Gastroesophageal sphincter (tissue), 4 donors: Measurements from ENCODE around the gene HERC2. TPM values are rescaled to one million over a fixed set of nuclear protein-coding genes. Genes with fewer than 3 reads are reported as not detected.

Experiments used
- ATAC-seq: fragments of 150-250 bp; one replicate; pipeline ENCODE4 v1.9.1; 2016; ENCODE audit warnings: mild to moderate bottlenecking, moderate library complexity
- H3K27ac ChIP-seq, 4 donors: fragments of 200-600 bp; sonication (generic) in 3 of 4; 1 replicate in 3 of 4; 2 replicates in 1 of 4; pipeline ENCODE4 v1.5.1; 2016 to 2019
- H3K27me3 ChIP-seq: fragments of 200-600 bp; sonication (generic); one replicate; pipeline ENCODE4 v1.5.1; 2019
- H3K36me3 ChIP-seq, 2 donors: fragments of 200-600 bp; sonication (generic); one replicate each; pipeline ENCODE4 v1.5.1; 2019; ENCODE audit warnings: control low read depth in 1 of 2
- H3K4me1 ChIP-seq, 3 donors: fragments of 200-600 bp; sonication (generic); 1 replicate in 2 of 3; 2 replicates in 1 of 3; pipeline ENCODE4 v1.5.1; 2016 to 2019; ENCODE audit warnings: control low read depth in 2 of 3
- H3K4me3 ChIP-seq, 2 donors: fragments of 200-600 bp; sonication (generic); one replicate each; pipeline ENCODE4 v1.5.1; 2019; ENCODE audit warnings: mild to moderate bottlenecking in 1 of 2, moderate library complexity in 1 of 2
- H3K9me3 ChIP-seq, 3 donors: fragments of 200-600 bp; sonication (generic); one replicate each; pipeline ENCODE4 v1.5.1; 2017 to 2019; ENCODE audit warnings: control low read depth in 2 of 3
- CTCF ChIP-seq, 4 experiments: fragments of 200-600 bp in 2 of 4; fragments of 450-650 bp in 2 of 4; sonication (generic) in 1 of 4; IDR thresholded peaks; one replicate each; pipeline ENCODE4 v1.5.1; 2017 to 2019; ENCODE audit warnings: antibody characterized with exemption in 4 of 4, mild to moderate bottlenecking in 2 of 4, moderate library complexity in 2 of 4
- EP300 ChIP-seq: sonication (generic); formaldehyde crosslinking; IDR thresholded peaks from one replicate; pipeline ENCODE4 v1.6.1; 2017; ENCODE audit warnings: antibody characterized with exemption, mild to moderate bottlenecking
- POLR2A ChIP-seq, 2 donors: fragments of 450-650 bp; IDR thresholded peaks; one replicate each; pipeline ENCODE4 v1.6.1; 2017; ENCODE audit warnings: antibody characterized with exemption in 2 of 2, mild to moderate bottlenecking in 2 of 2, moderate library complexity in 1 of 2
- POLR2AphosphoS5 ChIP-seq: sonication (generic); formaldehyde crosslinking; IDR thresholded peaks from one replicate; pipeline ENCODE4 v1.6.1; 2017; ENCODE audit warnings: antibody characterized with exemption
- WGBS, 2 donors: methylation state at CpG; one replicate each; pipeline ENCODE4 v1.1.5; 2018; ENCODE audit warnings: low coverage in 1 of 2; 5-methylcytosine and 5-hydroxymethylcytosine counted together
- total RNA-seq, 4 donors: library from RNA; depleted of rRNA; stranded (reverse); fragments of >200 nt; gene quantifications; one replicate each; pipeline ENCODE4 v1.1.0, GENCODE V29; 2016

The HERC2 gene
- total RNA-seq, 4 donors from 2014 or later = 38.6 to 94.6 (median 56.1) TPM

GRCh38 chr15:28094732-28095521 is 227.1 kb downstream of the HERC2 start:
- WGBS, 2 donors = 40% methylated on average over 1 of the region's 76 CpGs; no CpG with 5 or more reads in 1 of the 2 donors
- peaks cover 57% of the 10 kb centered on the region for H3K27me3 ChIP-seq
- peak overlapping the region in 3 of 4 donors; percentile 18 to 82 (median 75) for H3K27ac ChIP-seq
- no peaks in the 10 kb centered on the region for H3K36me3 ChIP-seq
- peak overlapping the region; percentile 36 to 61 for H3K4me3 ChIP-seq
- H3K9me3 ChIP-seq = peaks cover 0 to 18% (median 0%) of the 10 kb centered on the region in 3 donors
- TF ChIP-seq POLR2A (IDR thresholded peaks at IDR 0.05) (no peak), CTCF (IDR thresholded peaks at IDR 0.05) (no peak), POLR2AphosphoS5 (no peak), EP300 (no peak)
- H3K4me1 ChIP-seq = peaks cover 0 to 56% (median 14%) of the 10 kb centered on the region in 3 donors
- peak; percentile 4 for ATAC-seq

- Histone ChIP-seq H3K36me3 (no peaks in the 10 kb centered on the region), H3K9me3 (peaks cover 0 to 26% (median 0%) of the 10 kb centered on the region in 3 donors), H3K4me1 (peaks cover 0 to 48% (median 7%) of the 10 kb centered on the region in 3 donors), H3K27ac (no peak overlapping the region), H3K27me3 (peaks cover 49% of the 10 kb centered on the region), H3K4me3 (peak overlapping the region in 1 of 2 donors; percentile 61)
- WGBS, 2 donors = 62 to 64% methylated on average over 4 to 14 of the region's 20 CpGs
- ATAC-seq = no peak
- TF ChIP-seq POLR2AphosphoS5 (no peak), CTCF (IDR thresholded peaks at IDR 0.05) (no peak), POLR2A (IDR thresholded peaks at IDR 0.05) (no peak), EP300 (no peak)
Observed at GRCh38 chr15:28093752-28094535, 228.0 kb downstream of the HERC2 start.

GRCh38 chr15:28091313-28091712 is 230.7 kb downstream of the HERC2 start:
- H3K4me3 ChIP-seq = no peak overlapping the region
- WGBS, 2 donors = 91 to 92% methylated on average over 2 of the region's 2 CpGs
- H3K27me3 ChIP-seq = peaks cover 25% of the 10 kb centered on the region
- peaks cover 0 to 30% (median 0%) of the 10 kb centered on the region in 3 donors for H3K9me3 ChIP-seq
- H3K27ac ChIP-seq = no peak overlapping the region
- ATAC-seq = no peak
- no peak for TF ChIP-seq POLR2AphosphoS5
- no peak for TF ChIP-seq EP300
- no peak for TF ChIP-seq CTCF (IDR thresholded peaks at IDR 0.05)
- TF ChIP-seq POLR2A (IDR thresholded peaks at IDR 0.05) = no peak
- peaks cover 0 to 23% (median 4%) of the 10 kb centered on the region in 3 donors for H3K4me1 ChIP-seq
- H3K36me3 ChIP-seq = no peaks in the 10 kb centered on the region

GRCh38 chr15:28086175-28086703 is 235.7 kb downstream of the HERC2 start:
- WGBS, 2 donors = 38% methylated on average over 1 of the region's 2 CpGs; no CpG with 5 or more reads in 1 of the 2 donors
- Histone ChIP-seq H3K4me3 (no peak overlapping the region), H3K36me3 (no peaks in the 10 kb centered on the region), H3K9me3 (peaks cover 0 to 28% (median 0%) of the 10 kb centered on the region in 3 donors), H3K4me1 (no peaks in the 10 kb centered on the region), H3K27me3 (no peaks in the 10 kb centered on the region), H3K27ac (no peak overlapping the region)
- ATAC-seq = peak; percentile 88
- no peak for TF ChIP-seq POLR2AphosphoS5
- TF ChIP-seq EP300 = no peak
- TF ChIP-seq POLR2A (IDR thresholded peaks at IDR 0.05) = no peak
- TF ChIP-seq CTCF (IDR thresholded peaks at IDR 0.05) = peak; percentile 53 to 78 (median 58)
